HL-60 (cell line): ENCODE results near the gene PCP4.
"Not testable (repeated sequence)": the region's sequence is repeated elsewhere in the genome, so short reads cannot be mapped to it uniquely, and the experiment has no call there.

Source experiments
- DNase-seq, 2 experiments: peaks; one replicate each; pipeline ENCODE4 v3.0.0-alpha.2; 2010 to 2020; ENCODE audit warnings: low read depth in 1 of 2, low spot score in 1 of 2
- H3K27ac ChIP-seq: fragments of 250-450 bp; sonication (Bioruptor Pico); replicated peaks from 2 replicates; pipeline ENCODE4 v1.5.1; 2020; ENCODE audit warnings: mild to moderate bottlenecking, moderate library complexity
- H3K27me3 ChIP-seq: fragments of 250-450 bp; sonication (Bioruptor Pico); 2 replicates; pipeline ENCODE4 v1.5.1; 2021; ENCODE audit warnings: mild to moderate bottlenecking, moderate library complexity; ENCODE audit not compliant: insufficient read depth, poor library complexity, severe bottlenecking
- H3K4me3 ChIP-seq: replicated peaks from 2 replicates; pipeline ENCODE4 v1.5.1; 2011; ENCODE audit warnings: mild to moderate bottlenecking, control low read depth, low read length; ENCODE audit not compliant: insufficient read depth
- GABPA ChIP-seq: IDR thresholded peaks from 2 replicates; pipeline ENCODE4 v1.6.1; 2012; ENCODE audit warnings: low read depth
- POLR2AphosphoS5 ChIP-seq: IDR thresholded peaks from 2 replicates; pipeline ENCODE4 v1.6.1; 2012; ENCODE audit warnings: low read depth
- SPI1 ChIP-seq: IDR thresholded peaks from 2 replicates; pipeline ENCODE4 v1.6.1; 2012; ENCODE audit warnings: low read depth, mild to moderate bottlenecking, borderline replicate concordance
- TF ChIP-seq, protein P1 (sequence below): IDR thresholded peaks from 2 replicates; pipeline ENCODE4 v1.6.1; 2012; ENCODE audit warnings: low read depth; ENCODE audit not compliant: insufficient replicate concordance
- TF ChIP-seq, protein P2 (sequence below): IDR thresholded peaks from one replicate; pipeline ENCODE4 v1.5.1; 2011; ENCODE audit warnings: low read length, control low read depth, inconsistent platforms; ENCODE audit not compliant: insufficient read depth

The PCP4 gene

DNA sequence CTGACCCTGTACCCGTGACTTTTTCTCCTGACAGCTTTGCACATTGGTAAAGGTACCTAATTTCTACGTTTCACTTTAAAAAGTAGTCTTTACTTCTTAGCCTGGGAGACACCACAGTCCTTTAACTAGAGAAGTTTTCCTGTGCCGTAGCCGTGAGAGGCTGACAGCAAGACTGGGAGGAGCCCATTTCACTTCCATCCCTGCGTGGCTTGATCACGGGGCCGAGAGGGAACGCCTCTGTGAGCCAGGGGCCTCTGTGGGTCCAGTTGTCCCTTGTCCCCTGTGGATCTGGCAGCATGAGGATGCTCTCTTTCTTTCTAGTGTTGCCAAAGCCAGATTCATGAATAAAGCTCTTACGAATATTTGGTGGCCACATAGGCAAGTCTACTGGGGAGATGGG, 21.6 kb downstream of the PCP4 start:
- Histone ChIP-seq H3K27me3 (no peaks in the 10 kb centered on the region), H3K4me3 (no peak overlapping the region), H3K27ac (no peak overlapping the region)
- no peak for DNase-seq
- TF ChIP-seq POLR2AphosphoS5 (no peak), SPI1 (no peak), GABPA (no peak)
- TF ChIP-seq, protein P1, sequence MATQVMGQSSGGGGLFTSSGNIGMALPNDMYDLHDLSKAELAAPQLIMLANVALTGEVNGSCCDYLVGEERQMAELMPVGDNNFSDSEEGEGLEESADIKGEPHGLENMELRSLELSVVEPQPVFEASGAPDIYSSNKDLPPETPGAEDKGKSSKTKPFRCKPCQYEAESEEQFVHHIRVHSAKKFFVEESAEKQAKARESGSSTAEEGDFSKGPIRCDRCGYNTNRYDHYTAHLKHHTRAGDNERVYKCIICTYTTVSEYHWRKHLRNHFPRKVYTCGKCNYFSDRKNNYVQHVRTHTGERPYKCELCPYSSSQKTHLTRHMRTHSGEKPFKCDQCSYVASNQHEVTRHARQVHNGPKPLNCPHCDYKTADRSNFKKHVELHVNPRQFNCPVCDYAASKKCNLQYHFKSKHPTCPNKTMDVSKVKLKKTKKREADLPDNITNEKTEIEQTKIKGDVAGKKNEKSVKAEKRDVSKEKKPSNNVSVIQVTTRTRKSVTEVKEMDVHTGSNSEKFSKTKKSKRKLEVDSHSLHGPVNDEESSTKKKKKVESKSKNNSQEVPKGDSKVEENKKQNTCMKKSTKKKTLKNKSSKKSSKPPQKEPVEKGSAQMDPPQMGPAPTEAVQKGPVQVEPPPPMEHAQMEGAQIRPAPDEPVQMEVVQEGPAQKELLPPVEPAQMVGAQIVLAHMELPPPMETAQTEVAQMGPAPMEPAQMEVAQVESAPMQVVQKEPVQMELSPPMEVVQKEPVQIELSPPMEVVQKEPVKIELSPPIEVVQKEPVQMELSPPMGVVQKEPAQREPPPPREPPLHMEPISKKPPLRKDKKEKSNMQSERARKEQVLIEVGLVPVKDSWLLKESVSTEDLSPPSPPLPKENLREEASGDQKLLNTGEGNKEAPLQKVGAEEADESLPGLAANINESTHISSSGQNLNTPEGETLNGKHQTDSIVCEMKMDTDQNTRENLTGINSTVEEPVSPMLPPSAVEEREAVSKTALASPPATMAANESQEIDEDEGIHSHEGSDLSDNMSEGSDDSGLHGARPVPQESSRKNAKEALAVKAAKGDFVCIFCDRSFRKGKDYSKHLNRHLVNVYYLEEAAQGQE: no peak
- TF ChIP-seq, protein P2, sequence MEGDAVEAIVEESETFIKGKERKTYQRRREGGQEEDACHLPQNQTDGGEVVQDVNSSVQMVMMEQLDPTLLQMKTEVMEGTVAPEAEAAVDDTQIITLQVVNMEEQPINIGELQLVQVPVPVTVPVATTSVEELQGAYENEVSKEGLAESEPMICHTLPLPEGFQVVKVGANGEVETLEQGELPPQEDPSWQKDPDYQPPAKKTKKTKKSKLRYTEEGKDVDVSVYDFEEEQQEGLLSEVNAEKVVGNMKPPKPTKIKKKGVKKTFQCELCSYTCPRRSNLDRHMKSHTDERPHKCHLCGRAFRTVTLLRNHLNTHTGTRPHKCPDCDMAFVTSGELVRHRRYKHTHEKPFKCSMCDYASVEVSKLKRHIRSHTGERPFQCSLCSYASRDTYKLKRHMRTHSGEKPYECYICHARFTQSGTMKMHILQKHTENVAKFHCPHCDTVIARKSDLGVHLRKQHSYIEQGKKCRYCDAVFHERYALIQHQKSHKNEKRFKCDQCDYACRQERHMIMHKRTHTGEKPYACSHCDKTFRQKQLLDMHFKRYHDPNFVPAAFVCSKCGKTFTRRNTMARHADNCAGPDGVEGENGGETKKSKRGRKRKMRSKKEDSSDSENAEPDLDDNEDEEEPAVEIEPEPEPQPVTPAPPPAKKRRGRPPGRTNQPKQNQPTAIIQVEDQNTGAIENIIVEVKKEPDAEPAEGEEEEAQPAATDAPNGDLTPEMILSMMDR: no peak

- no peak overlapping the region for H3K27ac ChIP-seq
- DNase-seq: no peak
- H3K27me3 ChIP-seq: no peaks in the 10 kb centered on the region
- H3K4me3 ChIP-seq: no peak overlapping the region
- no peak for TF ChIP-seq GABPA
- no peak for TF ChIP-seq SPI1
- TF ChIP-seq, protein P2: no peak
- TF ChIP-seq, protein P1: no peak
- TF ChIP-seq POLR2AphosphoS5: no peak
Observed at GRCh38 chr21:39891111-39891510, 23.9 kb downstream of the PCP4 start.

DNA sequence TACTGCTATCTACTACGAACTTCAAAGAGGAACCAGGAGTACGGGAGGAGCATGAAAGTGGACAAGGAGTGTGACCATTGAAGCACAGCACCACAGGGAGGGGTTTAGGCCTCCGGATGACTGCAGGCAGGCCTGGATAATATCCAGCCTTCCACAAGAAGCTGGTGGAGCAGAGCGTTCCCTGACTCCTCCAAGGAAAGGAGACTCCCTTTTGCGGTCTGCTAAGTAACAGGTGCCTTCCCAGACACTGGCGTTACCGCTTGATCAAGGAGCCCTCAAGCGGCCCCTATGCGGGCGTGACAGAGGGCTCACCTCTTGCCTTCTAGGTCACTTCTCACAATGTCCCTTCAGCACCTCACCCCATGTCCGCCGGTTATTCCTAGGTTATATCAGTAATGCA, 24.6 kb downstream of the PCP4 start:
- H3K4me3 ChIP-seq: not testable (repeated sequence)

GRCh38 chr21:39900491-39900890, 33.3 kb downstream of the PCP4 start:
- DNase-seq: no peak
- Histone ChIP-seq H3K27ac (no peak overlapping the region), H3K4me3 (no peak overlapping the region), H3K27me3 (no peaks in the 10 kb centered on the region)
- TF ChIP-seq SPI1 (no peak), POLR2AphosphoS5 (no peak), GABPA (no peak)
- TF ChIP-seq, protein P1: no peak
- TF ChIP-seq, protein P2: no peak

More for the DNA sequence above, 24.6 kb downstream of the PCP4 start:
- DNase-seq, H3K27ac ChIP-seq, H3K27me3 ChIP-seq: not testable (repeated sequence)
